Fibroblast of lung (primary cell): ENCODE measurements around the gene RUSC2.

Experiments
- EZH2 ChIP-seq: IDR thresholded peaks from 2 replicates; pipeline ENCODE4 v1.5.1; 2012; ENCODE audit warnings: low read length, control low read depth, mild to moderate bottlenecking; ENCODE audit errors: missing control alignments
- TF ChIP-seq, protein P1 (sequence below), 2 donors: IDR thresholded peaks in 1 of 2; conservative IDR thresholded peaks in 1 of 2; 1 replicate in 1 of 2; 2 replicates in 1 of 2; pipeline ENCODE4 v1.5.1; 2011 to 2012; ENCODE audit warnings: low read length in 2 of 2, control low read depth in 1 of 2, inconsistent platforms in 1 of 2, low read depth in 1 of 2, mild to moderate bottlenecking in 1 of 2

- TF ChIP-seq, protein P1, sequence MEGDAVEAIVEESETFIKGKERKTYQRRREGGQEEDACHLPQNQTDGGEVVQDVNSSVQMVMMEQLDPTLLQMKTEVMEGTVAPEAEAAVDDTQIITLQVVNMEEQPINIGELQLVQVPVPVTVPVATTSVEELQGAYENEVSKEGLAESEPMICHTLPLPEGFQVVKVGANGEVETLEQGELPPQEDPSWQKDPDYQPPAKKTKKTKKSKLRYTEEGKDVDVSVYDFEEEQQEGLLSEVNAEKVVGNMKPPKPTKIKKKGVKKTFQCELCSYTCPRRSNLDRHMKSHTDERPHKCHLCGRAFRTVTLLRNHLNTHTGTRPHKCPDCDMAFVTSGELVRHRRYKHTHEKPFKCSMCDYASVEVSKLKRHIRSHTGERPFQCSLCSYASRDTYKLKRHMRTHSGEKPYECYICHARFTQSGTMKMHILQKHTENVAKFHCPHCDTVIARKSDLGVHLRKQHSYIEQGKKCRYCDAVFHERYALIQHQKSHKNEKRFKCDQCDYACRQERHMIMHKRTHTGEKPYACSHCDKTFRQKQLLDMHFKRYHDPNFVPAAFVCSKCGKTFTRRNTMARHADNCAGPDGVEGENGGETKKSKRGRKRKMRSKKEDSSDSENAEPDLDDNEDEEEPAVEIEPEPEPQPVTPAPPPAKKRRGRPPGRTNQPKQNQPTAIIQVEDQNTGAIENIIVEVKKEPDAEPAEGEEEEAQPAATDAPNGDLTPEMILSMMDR (conservative IDR thresholded peaks at IDR 0.05 in 1 of 2, IDR thresholded peaks at IDR 0.05 in 1 of 2; ENCODE audit: low read depth in 1 of 2, low read length in 2 of 2), result peak; percentile 12 to 16
- no peak for TF ChIP-seq EZH2
Measured at GRCh38 chr9:35522187-35522586, 32.3 kb downstream of the RUSC2 start.
